NCI-H2196 (cell line): Measurements from ENCODE around the gene HPD.
"Not testable (repeated sequence)": the region's sequence is repeated elsewhere in the genome, so short reads cannot be mapped to it uniquely, and the experiment has no call there.

Source experiments
- DNase-seq: peaks from one replicate; lab custom pipeline; 2025; ENCODE audit not compliant: unreplicated experiment; lab: John Stamatoyannopoulos, UW

The HPD gene

GRCh38 chr12:121800694-121801594 is 57.7 kb downstream of the HPD start:
- peak; percentile 51 for DNase-seq

DNA sequence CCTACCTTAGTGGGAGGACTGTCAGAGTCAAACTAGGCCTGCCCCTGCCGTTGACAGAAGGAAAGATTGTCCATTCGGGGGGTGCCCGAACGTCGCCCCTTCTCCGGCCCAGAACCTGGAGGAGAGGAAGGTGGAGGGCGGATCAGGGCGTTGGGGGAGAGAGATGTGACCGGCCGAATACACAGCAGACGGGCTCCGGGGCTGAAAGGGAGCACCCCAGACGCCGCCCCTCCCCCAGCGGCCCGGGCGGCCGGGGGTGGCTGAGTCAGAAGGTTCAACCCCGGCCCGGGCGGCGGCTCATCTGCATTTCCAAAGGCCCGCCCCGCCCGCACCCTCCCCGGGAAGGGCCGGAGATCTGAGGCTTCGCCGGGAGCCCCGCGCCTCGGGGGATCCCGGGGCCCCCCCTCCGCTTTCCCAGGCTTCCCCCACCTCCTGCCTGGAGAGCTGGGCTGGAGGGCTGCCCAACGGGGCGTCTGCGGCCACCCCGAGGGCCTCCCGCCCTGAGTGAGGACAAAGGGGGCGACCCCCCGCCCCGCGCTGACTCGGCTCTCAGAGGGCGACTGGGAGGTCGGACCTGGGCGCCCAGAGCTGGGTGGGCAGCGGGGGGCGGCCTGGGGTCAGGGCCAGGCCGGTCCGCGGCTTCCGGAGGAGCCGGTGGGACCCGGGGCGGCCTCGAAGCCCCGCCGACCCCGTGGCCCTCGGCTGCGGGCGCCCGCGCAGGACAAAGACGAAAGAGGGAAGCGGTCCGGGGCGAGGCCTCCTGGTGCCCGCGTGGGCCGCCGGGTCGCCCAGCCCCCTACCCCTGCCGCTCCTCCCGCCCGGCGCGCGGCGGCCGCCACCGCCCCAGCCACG is 58.6 kb downstream of the HPD start:
- DNase-seq, result peak; percentile 79

GRCh38 chr12:121799156-121799841 is 59.4 kb downstream of the HPD start:
- peak; percentile 75 for DNase-seq

DNA sequence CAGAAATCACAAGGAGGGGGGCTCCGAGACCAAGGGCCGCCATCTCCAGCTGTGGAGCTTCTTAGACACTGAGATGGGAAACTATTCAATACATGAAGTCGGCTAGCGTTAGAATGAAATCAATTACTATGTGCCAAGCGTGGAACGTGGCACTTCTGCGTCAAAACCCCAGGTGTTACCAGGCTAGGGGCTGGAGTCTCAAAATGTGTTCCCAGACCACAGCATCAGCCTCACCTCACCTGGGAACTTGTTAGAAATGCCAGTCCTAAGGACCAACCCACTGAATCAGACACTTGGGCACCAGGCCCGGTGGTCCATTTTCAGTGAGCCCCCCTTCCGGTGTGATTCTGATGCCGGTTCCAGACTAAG is 59.9 kb downstream of the HPD start:
- no peak for DNase-seq

GRCh38 chr12:121797937-121798786 is 60.5 kb downstream of the HPD start:
- DNase-seq, result peak; percentile 92

DNA sequence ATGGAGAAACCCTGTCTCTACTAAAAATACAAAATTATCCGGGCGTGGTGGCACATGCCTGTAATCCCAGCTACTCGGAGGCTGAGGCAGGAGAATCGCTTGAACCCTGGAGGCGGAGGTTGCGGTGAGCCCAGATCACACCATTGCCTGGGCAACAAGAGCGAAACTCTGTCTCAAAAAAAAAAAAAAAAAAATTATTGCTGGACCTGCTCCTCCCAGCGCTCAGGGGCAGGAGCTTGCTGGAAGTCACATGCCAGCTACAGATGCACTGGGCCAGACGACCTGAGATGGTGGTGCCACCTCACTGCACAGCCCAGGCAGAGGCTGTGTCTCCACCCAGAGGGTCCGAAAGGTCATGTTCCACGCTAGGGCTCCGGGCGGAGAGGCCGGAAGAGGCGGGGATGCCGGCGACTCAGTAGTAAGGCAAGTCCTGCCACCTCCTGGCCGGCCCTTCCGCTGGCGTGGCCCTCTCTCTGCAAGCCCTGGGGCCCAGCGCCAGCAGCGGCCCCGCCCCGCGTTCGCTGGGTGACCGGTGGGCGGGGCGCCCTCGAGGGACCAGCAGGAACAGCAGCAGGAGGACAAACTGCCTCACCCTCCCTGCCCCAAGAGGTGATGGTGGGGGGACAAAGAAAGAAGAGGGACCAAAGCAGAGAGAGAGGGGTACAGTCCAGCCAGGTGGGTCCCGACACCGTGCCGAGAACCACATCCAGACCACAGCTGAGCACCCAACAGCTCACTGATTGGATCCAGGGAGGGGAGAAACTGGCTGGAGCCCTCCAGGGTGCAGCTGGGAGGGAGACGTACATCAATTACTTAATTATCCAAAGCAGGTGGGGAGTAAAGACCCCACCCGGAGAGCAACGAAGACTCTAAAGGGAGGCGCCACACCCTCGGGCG is 61.6 kb downstream of the HPD start:
- peak; percentile 96 for DNase-seq

GRCh38 chr12:121795034-121795968 is 63.4 kb downstream of the HPD start:
- peak; percentile 79 for DNase-seq

DNA sequence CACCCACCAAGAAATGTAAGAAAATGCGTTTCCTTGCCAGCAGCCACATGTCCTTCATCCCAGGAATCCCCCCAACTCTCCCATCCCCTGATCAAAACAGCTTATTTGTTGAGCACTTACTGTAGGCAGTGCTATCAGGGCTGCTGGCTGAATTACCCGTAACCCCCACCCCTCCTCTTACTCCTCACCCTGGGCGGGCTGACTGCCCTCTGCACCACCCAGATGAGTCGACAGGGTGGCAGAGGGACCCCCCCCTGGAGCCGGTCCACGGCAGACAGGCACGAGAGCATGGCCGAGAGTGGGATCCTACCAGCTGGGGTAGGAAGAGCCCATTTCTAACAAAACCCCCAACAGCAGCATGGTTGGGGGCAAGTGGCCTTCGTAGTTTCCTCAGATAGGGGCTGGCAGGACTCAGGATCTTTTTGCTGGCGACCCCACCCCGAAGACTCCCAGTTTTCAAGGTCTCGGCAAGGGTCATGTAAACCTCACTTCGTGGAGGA is 64.1 kb downstream of the HPD start:
- no peak for DNase-seq

GRCh38 chr12:121793838-121794533 is 64.7 kb downstream of the HPD start:
- DNase-seq, result peak; percentile 92

GRCh38 chr12:121793440-121793837 is 65.2 kb downstream of the HPD start, which contains the start of gene RHOF:
RHOF (minus strand) TSS chr12:121793688; CDS start chr12:121793633, 55 bp downstream.
- DNase-seq, result no peak

GRCh38 chr12:121792607-121793439 is 65.8 kb downstream of the HPD start:
- DNase-seq, result no peak

GRCh38 chr12:121791671-121792551 is 66.7 kb downstream of the HPD start:
- no peak for DNase-seq

- not testable (repeated sequence) for DNase-seq
Measured at GRCh38 chr12:121790785-121791184, 67.9 kb downstream of the HPD start.

GRCh38 chr12:121789800-121790728 is 68.6 kb downstream of the HPD start:
- DNase-seq, result no peak
